Right atrium auricular region (tissue), 2 donors: ENCODE data around the gene TYW1. TPM values are rescaled to one million over a fixed set of nuclear protein-coding genes. Genes with fewer than 3 reads are reported as not detected.
"Not testable (repeated sequence)": the region's sequence is repeated elsewhere in the genome, so short reads cannot be mapped to it uniquely, and the experiment has no call there.

Experiments
- DNase-seq: peaks from one replicate; pipeline ENCODE4 v3.0.0-alpha.2; 2019; ENCODE audit warnings: low spot score
- H3K27ac ChIP-seq, 2 donors: fragments of 200-600 bp; sonication (generic); 1 replicate in 1 of 2; 2 replicates in 1 of 2; pipeline ENCODE4 v1.5.1; 2016 to 2019
- H3K27me3 ChIP-seq, 2 donors: fragments of 200-600 bp; sonication (generic); one replicate each; pipeline versions ENCODE4 v1.5.1 to v1.6.0; 2017 to 2019
- H3K36me3 ChIP-seq: fragments of 200-600 bp; sonication (generic); one replicate; pipeline ENCODE4 v1.5.1; 2016
- H3K4me1 ChIP-seq, 2 donors: fragments of 200-600 bp; sonication (generic); one replicate each; pipeline versions ENCODE4 v1.5.1 to v1.6.0; 2017 to 2019
- H3K4me3 ChIP-seq, 2 donors: fragments of 200-600 bp; sonication (generic); 1 replicate in 1 of 2; 2 replicates in 1 of 2; pipeline ENCODE4 v1.5.1; 2017 to 2019; ENCODE audit warnings: mild to moderate bottlenecking in 1 of 2, moderate library complexity in 1 of 2
- H3K9me3 ChIP-seq, 2 donors: fragments of 200-600 bp; sonication (generic); one replicate each; pipeline ENCODE4 v1.5.1; 2019
- total RNA-seq, 2 donors: library from RNA; depleted of rRNA; stranded (reverse); fragments of >200 nt; gene quantifications; one replicate each; pipeline ENCODE4 v1.1.0, GENCODE V29; 2016

Gene TYW1
- total RNA-seq, 2 donors from 2014 or later: 12.4 to 23.8 TPM

DNA sequence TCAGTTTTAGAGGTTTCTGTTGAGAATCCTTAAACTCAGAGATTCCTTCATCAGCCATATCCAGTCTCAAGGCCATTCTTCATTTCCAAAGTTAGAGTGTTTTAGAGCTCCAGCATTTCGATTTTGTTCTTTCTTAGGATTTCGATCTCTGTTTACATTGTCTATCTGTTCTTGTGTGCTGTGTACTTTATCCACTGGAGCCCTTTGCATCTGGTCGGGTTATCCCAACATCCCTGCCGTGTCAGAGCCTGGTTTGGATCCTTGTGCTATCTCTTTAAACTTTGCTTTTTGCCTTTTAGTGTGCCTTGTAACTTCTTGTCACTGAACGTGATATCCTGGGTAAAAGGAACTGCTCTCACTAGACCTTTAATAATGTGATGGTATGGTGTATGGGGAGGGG lies 131.6 kb downstream of the TYW1 start:
- not testable (repeated sequence) for H3K9me3 ChIP-seq, H3K4me3 ChIP-seq, H3K36me3 ChIP-seq, H3K27ac ChIP-seq, DNase-seq, H3K27me3 ChIP-seq
- peaks cover 0 to 14% of the 10 kb centered on the region in 2 donors for H3K4me1 ChIP-seq

- H3K36me3 ChIP-seq, H3K9me3 ChIP-seq, H3K27me3 ChIP-seq, H3K27ac ChIP-seq, H3K4me3 ChIP-seq, DNase-seq: not testable (repeated sequence)
- peaks cover 0 to 14% of the 10 kb centered on the region in 2 donors for H3K4me1 ChIP-seq
Observed at GRCh38 chr7:67130766-67131165, 134.1 kb downstream of the TYW1 start.

- DNase-seq: not testable (repeated sequence)
Observed at GRCh38 chr7:67134912-67135311, 138.3 kb downstream of the TYW1 start.

DNA sequence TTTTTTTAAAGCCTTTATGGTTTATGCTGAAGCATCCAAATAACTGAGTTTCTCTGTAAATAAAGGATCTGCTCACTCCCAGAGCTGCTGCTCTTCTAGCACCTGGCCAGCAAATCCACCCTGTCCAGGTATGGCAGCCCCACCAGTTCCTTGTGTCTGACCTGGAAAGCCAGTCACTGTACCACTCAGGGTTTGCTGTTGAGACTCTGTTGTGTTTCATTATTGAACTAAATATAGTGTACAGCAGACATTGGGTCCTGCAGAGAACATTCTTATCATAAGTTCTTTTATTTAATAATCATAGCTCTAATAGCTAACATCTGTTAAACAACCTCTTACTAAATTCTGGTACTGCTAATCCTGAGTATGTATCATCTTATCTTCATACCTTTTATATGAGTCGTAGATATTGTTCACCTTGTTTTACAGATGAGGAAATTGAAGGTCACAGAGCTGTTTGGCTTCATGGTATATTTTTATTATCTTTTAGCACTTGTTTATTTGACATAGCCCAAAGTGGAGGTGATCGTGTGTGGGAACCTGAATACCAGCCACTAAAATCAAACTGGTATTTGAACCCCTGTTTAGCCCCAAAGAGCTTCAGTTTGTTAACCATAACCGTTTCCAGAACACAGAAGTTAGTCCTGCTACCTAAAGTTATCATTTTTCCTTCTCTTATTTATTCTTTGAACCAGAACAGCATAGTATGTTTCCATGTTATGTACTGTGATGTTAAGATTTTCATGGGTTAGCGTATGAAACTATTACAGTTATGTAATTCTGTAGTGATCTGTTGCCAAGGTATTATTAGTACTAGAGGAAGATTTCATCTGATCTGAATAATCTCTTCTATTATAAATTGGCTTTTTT lies 139.2 kb downstream of the TYW1 start:
- H3K27ac ChIP-seq, H3K9me3 ChIP-seq, H3K4me1 ChIP-seq, H3K4me3 ChIP-seq, H3K27me3 ChIP-seq, DNase-seq, H3K36me3 ChIP-seq: not testable (repeated sequence)

More at GRCh38 chr7:67134912-67135311, 138.3 kb downstream of the TYW1 start:
- not testable (repeated sequence) for H3K27ac ChIP-seq, H3K36me3 ChIP-seq, H3K9me3 ChIP-seq, H3K4me1 ChIP-seq, H3K4me3 ChIP-seq, H3K27me3 ChIP-seq

GRCh38 chr7:67137489-67137888 lies 140.9 kb downstream of the TYW1 start:
- not testable (repeated sequence) for H3K36me3 ChIP-seq, H3K4me3 ChIP-seq, H3K9me3 ChIP-seq, H3K27ac ChIP-seq, DNase-seq, H3K4me1 ChIP-seq, H3K27me3 ChIP-seq

- H3K9me3 ChIP-seq, H3K27me3 ChIP-seq, H3K27ac ChIP-seq, DNase-seq, H3K36me3 ChIP-seq, H3K4me3 ChIP-seq: not testable (repeated sequence)
- H3K4me1 ChIP-seq: peaks cover 0 to 10% of the 10 kb centered on the region in 2 donors
Observed at GRCh38 chr7:67139876-67140275, 143.2 kb downstream of the TYW1 start.

- H3K4me3 ChIP-seq, H3K9me3 ChIP-seq, H3K36me3 ChIP-seq, DNase-seq, H3K27ac ChIP-seq, H3K27me3 ChIP-seq: not testable (repeated sequence)
- H3K4me1 ChIP-seq: peaks cover 0 to 10% of the 10 kb centered on the region in 2 donors
Observed at GRCh38 chr7:67141001-67141400, 144.4 kb downstream of the TYW1 start.

DNA sequence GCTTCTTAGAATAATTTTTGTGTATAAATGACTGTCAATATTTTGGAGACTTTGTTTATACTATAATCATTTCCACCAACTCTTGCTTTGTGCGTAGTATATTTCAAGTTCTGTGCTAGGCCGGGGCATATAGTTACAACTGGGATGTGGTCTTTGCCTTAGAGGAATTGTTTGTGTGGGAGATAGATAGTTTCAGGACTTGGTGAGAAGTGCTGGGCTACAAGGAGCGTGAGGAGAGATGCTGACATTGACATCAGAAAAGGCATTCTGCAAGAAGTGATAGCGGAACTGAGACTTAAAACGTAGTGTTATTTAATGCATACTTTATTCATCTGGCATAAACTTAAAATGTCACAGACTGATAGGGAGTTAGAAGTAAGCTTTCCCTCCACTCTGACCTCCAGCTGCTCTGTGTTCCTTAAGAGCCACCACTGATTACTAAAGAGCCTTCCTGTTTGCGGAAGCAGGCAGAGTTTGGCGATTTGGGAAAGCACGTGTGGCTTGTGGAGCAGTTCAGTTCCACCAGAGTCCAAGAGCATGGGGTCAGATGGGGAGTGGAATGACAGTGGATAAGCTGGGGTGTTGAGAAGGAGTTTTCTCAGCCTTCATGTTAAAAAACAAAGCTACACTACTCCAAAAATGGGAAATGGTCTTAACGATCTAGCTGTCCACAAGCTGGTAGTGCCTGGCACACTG lies 146.6 kb downstream of the TYW1 start:
- Histone ChIP-seq H3K4me1 (peaks cover 0 to 10% of the 10 kb centered on the region in 2 donors), H3K27ac (peak overlapping the region; percentile 31 to 51)
- not testable (repeated sequence) for H3K4me3 ChIP-seq, DNase-seq, H3K36me3 ChIP-seq, H3K9me3 ChIP-seq, H3K27me3 ChIP-seq

GRCh38 chr7:67145581-67146193 lies 149.1 kb downstream of the TYW1 start:
- not testable (repeated sequence) for DNase-seq, H3K27me3 ChIP-seq, H3K36me3 ChIP-seq, H3K27ac ChIP-seq, H3K4me3 ChIP-seq, H3K9me3 ChIP-seq
- H3K4me1 ChIP-seq: peaks cover 0 to 10% of the 10 kb centered on the region in 2 donors

DNA sequence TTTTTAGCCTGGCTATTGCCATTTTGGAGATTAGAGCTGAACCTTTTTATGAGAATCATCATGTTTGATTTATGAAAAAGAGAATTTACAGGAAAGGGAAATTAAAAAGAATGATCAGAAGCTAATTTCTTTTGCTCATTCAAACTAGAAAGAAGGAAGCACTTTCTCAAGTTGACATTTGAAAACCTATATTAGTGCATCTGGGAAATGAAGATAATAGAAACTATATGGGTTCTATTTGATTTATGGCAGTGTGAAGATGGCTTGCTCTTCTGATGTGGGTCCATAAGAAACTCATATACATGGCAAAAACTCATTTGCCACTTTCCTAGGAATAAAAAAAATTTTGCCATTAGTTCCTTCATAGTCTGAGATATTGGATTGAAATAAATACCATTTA lies 152.5 kb downstream of the TYW1 start:
- H3K4me1 ChIP-seq, H3K9me3 ChIP-seq, DNase-seq, H3K4me3 ChIP-seq, H3K27ac ChIP-seq, H3K36me3 ChIP-seq, H3K27me3 ChIP-seq: not testable (repeated sequence)

- not testable (repeated sequence) for H3K9me3 ChIP-seq, H3K27me3 ChIP-seq, H3K36me3 ChIP-seq, DNase-seq, H3K27ac ChIP-seq, H3K4me1 ChIP-seq, H3K4me3 ChIP-seq
Observed at GRCh38 chr7:67154374-67154773, 157.7 kb downstream of the TYW1 start.

GRCh38 chr7:67156064-67156463 lies 159.4 kb downstream of the TYW1 start:
- not testable (repeated sequence) for H3K4me3 ChIP-seq, H3K9me3 ChIP-seq

GRCh38 chr7:67163285-67163684 lies 166.7 kb downstream of the TYW1 start:
- H3K9me3 ChIP-seq, DNase-seq, H3K36me3 ChIP-seq, H3K27ac ChIP-seq, H3K4me3 ChIP-seq, H3K4me1 ChIP-seq, H3K27me3 ChIP-seq: not testable (repeated sequence)

More at GRCh38 chr7:67156064-67156463, 159.4 kb downstream of the TYW1 start:
- H3K4me1 ChIP-seq, DNase-seq, H3K36me3 ChIP-seq, H3K27ac ChIP-seq, H3K27me3 ChIP-seq: not testable (repeated sequence)

DNA sequence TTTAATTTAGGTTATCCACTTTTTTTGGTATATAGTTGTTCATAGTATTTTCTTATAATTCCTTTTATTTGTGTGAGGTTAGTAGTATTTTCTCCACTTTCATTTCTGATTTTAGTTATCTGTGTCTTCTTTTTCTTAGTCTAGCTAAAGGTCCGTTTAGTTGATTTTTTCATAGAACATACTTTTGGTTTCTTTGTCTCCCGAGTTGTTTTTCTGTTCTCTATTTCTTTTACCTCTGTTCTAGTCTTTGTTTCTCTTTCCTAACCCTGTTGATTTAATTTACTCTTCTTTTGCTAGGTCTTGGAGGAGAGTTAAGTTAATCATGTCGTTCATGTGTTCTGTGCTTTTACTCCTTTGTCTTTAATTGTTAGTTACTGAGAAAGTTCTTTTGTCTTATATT lies 174.5 kb downstream of the TYW1 start:
- H3K4me3 ChIP-seq, DNase-seq, H3K36me3 ChIP-seq, H3K9me3 ChIP-seq, H3K27ac ChIP-seq, H3K4me1 ChIP-seq, H3K27me3 ChIP-seq: not testable (repeated sequence)
